Measurements from ENCODE around the gene C2orf72. TPM values are rescaled to one million over a fixed set of nuclear protein-coding genes. Genes with fewer than 3 reads are reported as not detected.

C2orf72 gene
- total RNA-seq, 1 donor from 2014 or later = 3.0 TPM

DNA sequence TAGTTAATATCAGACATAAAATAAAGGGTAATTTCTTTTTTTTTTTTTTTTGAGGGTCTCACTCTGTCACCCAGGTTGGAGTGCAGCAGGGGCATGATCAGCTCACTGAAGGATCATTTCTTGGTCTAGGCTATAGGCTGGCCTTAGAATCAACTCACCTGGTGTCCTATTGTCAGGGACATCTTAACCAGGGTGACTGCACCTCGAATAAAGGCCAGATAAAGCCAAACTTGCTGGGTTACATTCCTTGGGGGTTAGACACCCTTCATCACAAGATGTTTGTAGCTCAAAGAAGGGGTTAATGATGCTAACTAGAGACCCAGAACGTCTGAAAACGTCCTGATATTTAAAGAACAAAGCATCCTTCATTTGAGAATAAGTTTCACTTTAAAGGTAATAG, 23.5 kb upstream of the C2orf72 start:
- Mint-ChIP-seq H3K27ac (ENCODE audit: unreplicated experiment) (no peak overlapping the region), H3K27me3 (ENCODE audit: low read depth) (no peaks in the 10 kb centered on the region), H3K4me3 (no peak overlapping the region), H3K9me3 (no peaks in the 10 kb centered on the region), H3K36me3 (ENCODE audit: low read depth) (no peaks in the 10 kb centered on the region), H3K4me1 (peaks cover 34% of the 10 kb centered on the region)
- DNase-seq (ENCODE audit: low read depth, low spot score) = no peak
- TF ChIP-seq, protein P1, sequence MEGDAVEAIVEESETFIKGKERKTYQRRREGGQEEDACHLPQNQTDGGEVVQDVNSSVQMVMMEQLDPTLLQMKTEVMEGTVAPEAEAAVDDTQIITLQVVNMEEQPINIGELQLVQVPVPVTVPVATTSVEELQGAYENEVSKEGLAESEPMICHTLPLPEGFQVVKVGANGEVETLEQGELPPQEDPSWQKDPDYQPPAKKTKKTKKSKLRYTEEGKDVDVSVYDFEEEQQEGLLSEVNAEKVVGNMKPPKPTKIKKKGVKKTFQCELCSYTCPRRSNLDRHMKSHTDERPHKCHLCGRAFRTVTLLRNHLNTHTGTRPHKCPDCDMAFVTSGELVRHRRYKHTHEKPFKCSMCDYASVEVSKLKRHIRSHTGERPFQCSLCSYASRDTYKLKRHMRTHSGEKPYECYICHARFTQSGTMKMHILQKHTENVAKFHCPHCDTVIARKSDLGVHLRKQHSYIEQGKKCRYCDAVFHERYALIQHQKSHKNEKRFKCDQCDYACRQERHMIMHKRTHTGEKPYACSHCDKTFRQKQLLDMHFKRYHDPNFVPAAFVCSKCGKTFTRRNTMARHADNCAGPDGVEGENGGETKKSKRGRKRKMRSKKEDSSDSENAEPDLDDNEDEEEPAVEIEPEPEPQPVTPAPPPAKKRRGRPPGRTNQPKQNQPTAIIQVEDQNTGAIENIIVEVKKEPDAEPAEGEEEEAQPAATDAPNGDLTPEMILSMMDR (conservative IDR thresholded peaks at IDR 0.05) = no peak

GRCh38 chr2:231015478-231015877, 21.8 kb upstream of the C2orf72 start:
- no peaks in the 10 kb centered on the region for H3K27me3 Mint-ChIP-seq (ENCODE audit: low read depth)
- H3K4me1 Mint-ChIP-seq = peaks cover 31% of the 10 kb centered on the region
- H3K36me3 Mint-ChIP-seq (ENCODE audit: low read depth) = no peaks in the 10 kb centered on the region
- DNase-seq (ENCODE audit: low read depth, low spot score) = peak; percentile 25
- TF ChIP-seq, protein P1 (conservative IDR thresholded peaks at IDR 0.05) = no peak
- H3K9me3 Mint-ChIP-seq = no peaks in the 10 kb centered on the region
- no peak overlapping the region for H3K4me3 Mint-ChIP-seq
- peak overlapping the region; percentile 84 for H3K27ac Mint-ChIP-seq (ENCODE audit: unreplicated experiment)

GRCh38 chr2:231015926-231016325, 21.4 kb upstream of the C2orf72 start:
- DNase-seq (ENCODE audit: low read depth, low spot score) = no peak
- TF ChIP-seq, protein P1 (conservative IDR thresholded peaks at IDR 0.05) = no peak
- H3K9me3 Mint-ChIP-seq = no peaks in the 10 kb centered on the region
- peak overlapping the region; percentile 84 for H3K27ac Mint-ChIP-seq (ENCODE audit: unreplicated experiment)
- H3K4me3 Mint-ChIP-seq = no peak overlapping the region
- H3K36me3 Mint-ChIP-seq (ENCODE audit: low read depth) = no peaks in the 10 kb centered on the region
- H3K27me3 Mint-ChIP-seq (ENCODE audit: low read depth) = no peaks in the 10 kb centered on the region
- peaks cover 31% of the 10 kb centered on the region for H3K4me1 Mint-ChIP-seq

GRCh38 chr2:231016566-231017230, 20.6 kb upstream of the C2orf72 start:
- Mint-ChIP-seq H3K36me3 (ENCODE audit: low read depth) (no peaks in the 10 kb centered on the region), H3K27me3 (ENCODE audit: low read depth) (no peaks in the 10 kb centered on the region), H3K4me3 (no peak overlapping the region), H3K27ac (ENCODE audit: unreplicated experiment) (peak overlapping the region; percentile 36), H3K9me3 (no peaks in the 10 kb centered on the region), H3K4me1 (peaks cover 31% of the 10 kb centered on the region)
- TF ChIP-seq, protein P1 (conservative IDR thresholded peaks at IDR 0.05) = no peak
- no peak for DNase-seq (ENCODE audit: low read depth, low spot score)

DNA sequence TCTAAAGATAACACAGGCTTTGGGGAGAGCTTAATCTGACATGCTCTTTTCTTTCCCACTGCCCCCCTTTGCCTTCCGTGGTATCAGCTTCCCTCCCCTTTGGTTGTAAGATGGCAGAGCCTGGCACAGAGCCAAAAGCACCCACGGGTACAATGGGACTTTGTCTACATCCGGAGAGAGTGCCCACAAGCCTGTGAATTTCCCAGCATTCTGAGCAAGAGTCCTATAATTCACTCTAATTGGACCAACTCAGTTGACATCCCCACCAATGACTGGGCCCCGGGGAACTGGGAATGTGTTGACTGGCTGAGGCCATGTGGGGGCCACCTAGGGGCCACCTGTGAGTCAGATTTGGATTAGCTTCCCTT, 20.1 kb upstream of the C2orf72 start:
- TF ChIP-seq, protein P1 (conservative IDR thresholded peaks at IDR 0.05) = no peak
- Mint-ChIP-seq H3K4me3 (no peak overlapping the region), H3K27ac (ENCODE audit: unreplicated experiment) (no peak overlapping the region), H3K9me3 (no peaks in the 10 kb centered on the region), H3K27me3 (ENCODE audit: low read depth) (no peaks in the 10 kb centered on the region), H3K4me1 (peaks cover 31% of the 10 kb centered on the region), H3K36me3 (ENCODE audit: low read depth) (no peaks in the 10 kb centered on the region)
- DNase-seq (ENCODE audit: low read depth, low spot score) = no peak
